Testis (tissue), 3 donors: Measurements from ENCODE around the gene ARFGAP1. TPM values are rescaled to one million over a fixed set of nuclear protein-coding genes. Genes with fewer than 3 reads are reported as not detected.

ENCODE experiments used
- DNase-seq: peaks from one replicate; pipeline ENCODE4 v3.0.0-alpha.2; 2019
- H3K27ac ChIP-seq, 2 donors: fragments of 200-600 bp; sonication (generic); one replicate each; pipeline ENCODE4 v1.5.1; 2019
- H3K27me3 ChIP-seq: fragments of 200-600 bp; sonication (generic); one replicate; pipeline ENCODE4 v1.5.1; 2019
- H3K36me3 ChIP-seq: fragments of 200-600 bp; sonication (generic); one replicate; pipeline ENCODE4 v1.5.1; 2017; ENCODE audit warnings: low read depth; ENCODE audit errors: missing control alignments
- H3K4me1 ChIP-seq: fragments of 200-600 bp; sonication (generic); one replicate; pipeline ENCODE4 v1.5.1; 2019
- H3K4me3 ChIP-seq, 2 donors: fragments of 200-600 bp; sonication (generic); one replicate each; pipeline ENCODE4 v1.5.1; 2017 to 2019
- H3K9me3 ChIP-seq: fragments of 200-600 bp; sonication (generic); one replicate; pipeline ENCODE4 v1.5.1; 2017
- CTCF ChIP-seq, 3 experiments: fragments of 450-650 bp in 2 of 3; fragments of 200-600 bp in 1 of 3; sonication (generic) in 1 of 3; IDR thresholded peaks; one replicate each; pipeline ENCODE4 v1.5.1; 2016 to 2019; ENCODE audit warnings: antibody characterized with exemption in 3 of 3, mild to moderate bottlenecking in 2 of 3, moderate library complexity in 1 of 3
- POLR2A ChIP-seq: fragments of 450-650 bp; IDR thresholded peaks from one replicate; pipeline ENCODE4 v1.6.1; 2017; ENCODE audit warnings: antibody characterized with exemption, mild to moderate bottlenecking, moderate library complexity
- WGBS, 2 donors: methylation state at CpG; one replicate each; pipeline ENCODE4 v1.1.5; 2018; 5-methylcytosine and 5-hydroxymethylcytosine counted together
- intact Hi-C: fragments of 100-400 bp; cut with DNase I; formaldehyde crosslinking; loops from one replicate; pipeline ENCODE4 v1.15.1; 2023; ENCODE audit warnings: low total_unique reads
- polyA plus RNA-seq: library from polyadenylated mRNA; stranded (reverse); fragments of 350-450 nt; fragmentation: Illumina TruSeq; extraction: RNeasy Lipid Tissue Mini Kit (QIAGEN cat#74804); gene quantifications from one replicate; pipeline ENCODE4 v1.2.3, GENCODE V29; 2014; ENCODE audit warnings: low read depth, low replicate concordance; ENCODE audit not compliant: insufficient read depth
- total RNA-seq, 2 donors: library from RNA; depleted of rRNA; stranded (reverse); fragments of >200 nt; gene quantifications; one replicate each; pipeline ENCODE4 v1.2.3, GENCODE V29; 2016

ARFGAP1 gene
- total and polyA plus RNA-seq, 3 donors from 2014 or later, result 97.0 to 126 (median 110) TPM

- intact Hi-C loops, result no loop called here
- H3K27me3 ChIP-seq, result no peaks in the 10 kb centered on the region
- DNase-seq, result no peak
- WGBS, 2 donors, result 50 to 55% methylated on average over 9 to 12 of the region's 12 CpGs
- no peaks in the 10 kb centered on the region for H3K36me3 ChIP-seq
- no peaks in the 10 kb centered on the region for H3K9me3 ChIP-seq
- TF ChIP-seq POLR2A (no peak), CTCF (IDR thresholded peaks at IDR 0.05) (no peak)
- H3K27ac ChIP-seq, result no peak overlapping the region
- no peaks in the 10 kb centered on the region for H3K4me1 ChIP-seq
- H3K4me3 ChIP-seq, result no peak overlapping the region
Observed at GRCh38 chr20:63265891-63266515, 6.6 kb upstream of the ARFGAP1 start.

- WGBS, 2 donors, result 68 to 75% methylated on average over 6 to 9 of the region's 9 CpGs
- Histone ChIP-seq H3K9me3 (no peaks in the 10 kb centered on the region), H3K4me1 (no peaks in the 10 kb centered on the region), H3K4me3 (no peak overlapping the region), H3K27me3 (no peaks in the 10 kb centered on the region), H3K27ac (no peak overlapping the region), H3K36me3 (no peaks in the 10 kb centered on the region)
- intact Hi-C loops, result no loop called here
- DNase-seq, result no peak
- no peak for TF ChIP-seq POLR2A
Observed at GRCh38 chr20:63267691-63268090, 4.9 kb upstream of the ARFGAP1 start.

- 71 to 76% methylated on average over 4 to 7 of the region's 7 CpGs for WGBS, 2 donors
- Histone ChIP-seq H3K27ac (no peak overlapping the region), H3K9me3 (no peaks in the 10 kb centered on the region), H3K36me3 (no peaks in the 10 kb centered on the region), H3K4me1 (peaks cover under 1% of the 10 kb centered on the region), H3K27me3 (no peaks in the 10 kb centered on the region), H3K4me3 (no peak overlapping the region)
- DNase-seq, result no peak
- intact Hi-C loops, result no loop called here
- TF ChIP-seq CTCF (IDR thresholded peaks at IDR 0.05), result no peak
- TF ChIP-seq POLR2A, result no peak
Observed at GRCh38 chr20:63268256-63268655, 4.4 kb upstream of the ARFGAP1 start.

- no peaks in the 10 kb centered on the region for H3K9me3 ChIP-seq
- no peak overlapping the region for H3K27ac ChIP-seq
- no peaks in the 10 kb centered on the region for H3K27me3 ChIP-seq
- no peak overlapping the region for H3K4me3 ChIP-seq
- H3K4me1 ChIP-seq, result peaks cover 6% of the 10 kb centered on the region
- WGBS, 2 donors, result 31 to 44% methylated on average over 13 to 18 of the region's 18 CpGs
- intact Hi-C loops, result no loop called here
- no peak for TF ChIP-seq POLR2A
- TF ChIP-seq CTCF (IDR thresholded peaks at IDR 0.05), result no peak
- H3K36me3 ChIP-seq, result no peaks in the 10 kb centered on the region
- DNase-seq, result no peak
Observed at GRCh38 chr20:63268671-63269439, 3.8 kb upstream of the ARFGAP1 start.

- no peaks in the 10 kb centered on the region for H3K9me3 ChIP-seq
- H3K27ac ChIP-seq, result no peak overlapping the region
- 91 to 93% methylated on average over 9 of the region's 9 CpGs for whole genome bisulfite sequencing, 2 donors
- no peak for DNase-seq
- peaks cover 15% of the 10 kb centered on the region for H3K4me1 ChIP-seq
- H3K36me3 ChIP-seq, result no peaks in the 10 kb centered on the region
- intact Hi-C loops, result no loop called here
- H3K4me3 ChIP-seq, result no peak overlapping the region
- TF ChIP-seq POLR2A, result no peak
- TF ChIP-seq CTCF (IDR thresholded peaks at IDR 0.05), result no peak
- H3K27me3 ChIP-seq, result no peaks in the 10 kb centered on the region
Observed at GRCh38 chr20:63269724-63270123, 2.9 kb upstream of the ARFGAP1 start.
